Measurements from ENCODE around the gene TSSC4.

DNA sequence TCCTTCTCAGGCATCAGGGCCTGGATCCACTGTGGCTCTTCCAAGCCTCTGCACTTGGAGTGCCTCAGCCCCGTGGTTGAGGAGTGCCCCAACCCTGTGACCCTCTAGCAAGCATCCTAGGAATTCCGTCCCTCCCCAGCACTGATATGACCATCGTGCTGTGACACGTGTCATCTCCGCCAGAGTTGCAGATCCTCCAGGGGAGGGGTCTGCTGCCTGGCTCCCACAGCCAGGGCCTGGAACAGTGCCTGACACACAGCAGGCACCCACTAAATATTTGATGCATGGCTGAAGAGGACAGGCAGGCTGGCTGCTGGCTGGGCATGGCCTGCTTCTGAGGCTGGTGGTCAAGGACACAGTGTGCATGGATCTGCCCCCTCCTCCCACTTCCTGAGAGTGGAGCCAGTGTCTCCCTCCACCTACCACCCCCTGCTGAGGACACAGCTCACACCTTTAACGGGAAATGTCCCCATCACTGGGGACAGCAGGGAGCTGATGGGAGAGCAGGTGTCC, 25.2 kb upstream of the TSSC4 start:
- peak in 1 of 2 donors; percentile 26 for TF ChIP-seq POLR2A (IDR thresholded peaks at IDR 0.05)
- TF ChIP-seq, protein P1, sequence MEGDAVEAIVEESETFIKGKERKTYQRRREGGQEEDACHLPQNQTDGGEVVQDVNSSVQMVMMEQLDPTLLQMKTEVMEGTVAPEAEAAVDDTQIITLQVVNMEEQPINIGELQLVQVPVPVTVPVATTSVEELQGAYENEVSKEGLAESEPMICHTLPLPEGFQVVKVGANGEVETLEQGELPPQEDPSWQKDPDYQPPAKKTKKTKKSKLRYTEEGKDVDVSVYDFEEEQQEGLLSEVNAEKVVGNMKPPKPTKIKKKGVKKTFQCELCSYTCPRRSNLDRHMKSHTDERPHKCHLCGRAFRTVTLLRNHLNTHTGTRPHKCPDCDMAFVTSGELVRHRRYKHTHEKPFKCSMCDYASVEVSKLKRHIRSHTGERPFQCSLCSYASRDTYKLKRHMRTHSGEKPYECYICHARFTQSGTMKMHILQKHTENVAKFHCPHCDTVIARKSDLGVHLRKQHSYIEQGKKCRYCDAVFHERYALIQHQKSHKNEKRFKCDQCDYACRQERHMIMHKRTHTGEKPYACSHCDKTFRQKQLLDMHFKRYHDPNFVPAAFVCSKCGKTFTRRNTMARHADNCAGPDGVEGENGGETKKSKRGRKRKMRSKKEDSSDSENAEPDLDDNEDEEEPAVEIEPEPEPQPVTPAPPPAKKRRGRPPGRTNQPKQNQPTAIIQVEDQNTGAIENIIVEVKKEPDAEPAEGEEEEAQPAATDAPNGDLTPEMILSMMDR (IDR thresholded peaks at IDR 0.05), result no peak
